Ascending aorta (tissue), 2 donors: ENCODE measurements around the gene CARMIL1. TPM values are rescaled to one million over a fixed set of nuclear protein-coding genes. Genes with fewer than 3 reads are reported as not detected.

Source experiments
- DNase-seq, 2 donors: peaks; one replicate each; pipeline ENCODE4 v3.0.0-alpha.2; 2019; ENCODE audit warnings: low spot score in 2 of 2
- H3K27ac ChIP-seq, 2 donors: fragments of 200-600 bp; sonication (generic); one replicate each; pipeline ENCODE4 v1.5.1; 2016 to 2017; ENCODE audit warnings: mild to moderate bottlenecking in 1 of 2
- H3K27me3 ChIP-seq: fragments of 200-600 bp; sonication (generic); one replicate; pipeline ENCODE4 v1.5.1; 2017
- H3K36me3 ChIP-seq, 2 donors: fragments of 200-600 bp; sonication (generic); one replicate each; pipeline ENCODE4 v1.5.1; 2016
- H3K4me1 ChIP-seq, 2 donors: fragments of 200-600 bp; sonication (generic); one replicate each; pipeline ENCODE4 v1.5.1; 2016 to 2017; ENCODE audit warnings: mild to moderate bottlenecking in 1 of 2
- H3K4me3 ChIP-seq, 2 donors: fragments of 200-600 bp; sonication (generic); one replicate each; pipeline ENCODE4 v1.5.1; 2016 to 2017; ENCODE audit warnings: mild to moderate bottlenecking in 1 of 2
- H3K9me3 ChIP-seq, 2 donors: fragments of 200-600 bp; sonication (generic); one replicate each; pipeline ENCODE4 v1.5.1; 2016
- intact Hi-C: fragments of 100-400 bp; cut with DNase I; formaldehyde crosslinking; loops from one replicate; pipeline ENCODE4 v1.15.1; 2023
- total RNA-seq: library from RNA; depleted of rRNA; stranded (reverse); fragments of >200 nt; gene quantifications from one replicate; pipeline ENCODE4 v1.1.0, GENCODE V29; 2016
- TF ChIP-seq, protein P1 (sequence below), 3 experiments: fragments of 200-600 bp in 2 of 3; fragments of 450-650 bp in 1 of 3; sonication (generic) in 2 of 3; IDR thresholded peaks; one replicate each; pipeline ENCODE4 v1.5.1; 2016 to 2019; ENCODE audit warnings: antibody characterized with exemption in 3 of 3, mild to moderate bottlenecking in 1 of 3, moderate library complexity in 1 of 3

Gene CARMIL1
- total RNA-seq, 1 donor from 2014 or later, result 16.1 TPM

DNA sequence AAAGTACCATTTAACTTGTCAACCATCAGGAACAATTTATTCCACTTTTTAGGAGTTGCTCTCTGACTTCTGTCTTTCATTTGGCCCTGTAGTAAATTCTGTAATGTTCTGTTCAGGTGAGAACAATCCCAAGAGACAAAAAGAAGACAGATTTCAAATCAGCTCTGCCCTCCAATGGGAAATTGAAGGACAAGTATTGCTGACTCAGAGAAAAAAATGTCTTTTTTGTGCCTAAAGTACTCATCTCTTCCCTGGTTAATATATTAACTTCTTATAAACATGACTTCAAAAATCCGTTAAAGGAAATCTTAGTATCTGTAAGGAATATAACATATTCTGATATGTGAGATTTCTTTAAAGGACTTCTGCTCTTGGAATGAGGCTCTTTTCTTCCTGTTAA lies 334.2 kb downstream of the CARMIL1 start:
- no peaks in the 10 kb centered on the region for H3K27me3 ChIP-seq
- no peak overlapping the region for H3K4me3 ChIP-seq
- intact Hi-C loops, result no loop called here
- no peak overlapping the region for H3K27ac ChIP-seq
- no peaks in the 10 kb centered on the region for H3K9me3 ChIP-seq
- DNase-seq, result no peak
- no peaks in the 10 kb centered on the region for H3K4me1 ChIP-seq
- TF ChIP-seq, protein P1, sequence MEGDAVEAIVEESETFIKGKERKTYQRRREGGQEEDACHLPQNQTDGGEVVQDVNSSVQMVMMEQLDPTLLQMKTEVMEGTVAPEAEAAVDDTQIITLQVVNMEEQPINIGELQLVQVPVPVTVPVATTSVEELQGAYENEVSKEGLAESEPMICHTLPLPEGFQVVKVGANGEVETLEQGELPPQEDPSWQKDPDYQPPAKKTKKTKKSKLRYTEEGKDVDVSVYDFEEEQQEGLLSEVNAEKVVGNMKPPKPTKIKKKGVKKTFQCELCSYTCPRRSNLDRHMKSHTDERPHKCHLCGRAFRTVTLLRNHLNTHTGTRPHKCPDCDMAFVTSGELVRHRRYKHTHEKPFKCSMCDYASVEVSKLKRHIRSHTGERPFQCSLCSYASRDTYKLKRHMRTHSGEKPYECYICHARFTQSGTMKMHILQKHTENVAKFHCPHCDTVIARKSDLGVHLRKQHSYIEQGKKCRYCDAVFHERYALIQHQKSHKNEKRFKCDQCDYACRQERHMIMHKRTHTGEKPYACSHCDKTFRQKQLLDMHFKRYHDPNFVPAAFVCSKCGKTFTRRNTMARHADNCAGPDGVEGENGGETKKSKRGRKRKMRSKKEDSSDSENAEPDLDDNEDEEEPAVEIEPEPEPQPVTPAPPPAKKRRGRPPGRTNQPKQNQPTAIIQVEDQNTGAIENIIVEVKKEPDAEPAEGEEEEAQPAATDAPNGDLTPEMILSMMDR (IDR thresholded peaks at IDR 0.05), result no peak
- H3K36me3 ChIP-seq, result peaks cover 15 to 48% of the 10 kb centered on the region in 2 donors

DNA sequence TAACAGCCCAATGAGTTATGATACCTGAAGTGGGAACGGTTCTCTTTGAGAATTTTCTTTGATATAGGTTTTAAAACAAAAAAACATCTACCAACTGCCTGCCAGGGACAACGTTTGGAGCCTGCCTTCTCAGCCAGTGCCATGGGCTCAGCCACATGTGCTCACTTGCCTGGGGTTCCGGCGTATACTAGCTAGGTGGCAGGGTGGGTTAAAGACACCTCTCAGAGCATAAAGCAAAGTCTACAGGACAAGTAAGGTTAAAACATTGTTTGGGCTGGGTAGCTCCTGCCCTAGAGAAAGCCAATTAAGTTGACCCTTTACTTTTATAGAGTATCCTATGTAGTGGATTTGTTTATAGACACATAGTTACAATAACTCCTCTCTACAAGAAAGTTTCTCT lies 334.9 kb downstream of the CARMIL1 start:
- Histone ChIP-seq H3K9me3 (no peaks in the 10 kb centered on the region), H3K27ac (no peak overlapping the region), H3K36me3 (peaks cover 15 to 54% of the 10 kb centered on the region in 2 donors), H3K4me3 (no peak overlapping the region), H3K4me1 (no peaks in the 10 kb centered on the region), H3K27me3 (no peaks in the 10 kb centered on the region)
- DNase-seq, result no peak
- intact Hi-C loops, result no loop called here
- TF ChIP-seq, protein P1 (IDR thresholded peaks at IDR 0.05), result no peak

DNA sequence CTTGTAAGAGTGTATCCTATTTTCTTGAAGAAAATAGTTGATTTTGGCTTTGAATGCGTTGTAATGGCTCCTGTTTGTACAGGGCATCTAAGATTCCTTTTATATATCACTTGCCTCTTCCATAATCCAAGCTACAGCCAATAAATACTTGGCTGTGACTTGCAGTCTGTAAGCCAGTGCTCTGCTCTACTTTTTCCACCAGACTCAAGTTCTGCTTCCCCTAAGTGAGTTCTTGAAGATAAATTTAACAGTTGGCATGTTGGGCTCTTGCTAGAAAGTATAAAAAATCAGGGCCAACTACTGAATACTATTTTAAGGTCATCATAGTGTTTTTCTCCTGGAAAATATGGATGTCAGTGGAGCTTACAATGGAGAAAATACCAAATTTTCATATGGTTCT lies 336.3 kb downstream of the CARMIL1 start:
- Histone ChIP-seq H3K27ac (no peak overlapping the region), H3K27me3 (no peaks in the 10 kb centered on the region), H3K36me3 (peaks cover 17 to 59% of the 10 kb centered on the region in 2 donors), H3K4me1 (no peaks in the 10 kb centered on the region), H3K9me3 (no peaks in the 10 kb centered on the region), H3K4me3 (no peak overlapping the region)
- TF ChIP-seq, protein P1 (IDR thresholded peaks at IDR 0.05), result no peak
- intact Hi-C loops, result no loop called here
- DNase-seq, result no peak

DNA sequence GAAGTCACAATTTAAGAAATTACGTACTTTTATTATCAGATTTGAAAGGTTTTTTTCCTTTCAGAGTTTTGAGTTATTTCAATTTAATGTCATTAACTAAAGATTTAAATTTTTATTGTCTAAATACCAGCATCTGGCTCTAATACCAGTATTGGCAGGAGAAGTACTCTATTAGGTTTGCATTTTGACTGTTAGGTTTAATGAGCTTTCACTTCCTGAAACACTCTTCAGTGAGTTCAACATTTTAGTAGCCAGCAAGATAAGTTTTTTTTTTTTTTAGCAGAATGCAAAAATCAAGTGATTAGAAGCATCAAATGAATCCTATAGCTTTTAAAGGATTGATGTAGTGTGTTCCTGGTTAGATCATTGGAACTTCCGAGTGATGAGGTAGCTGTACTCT lies 338.8 kb downstream of the CARMIL1 start:
- intact Hi-C loops, result no loop called here
- no peaks in the 10 kb centered on the region for H3K9me3 ChIP-seq
- no peaks in the 10 kb centered on the region for H3K4me1 ChIP-seq
- no peak overlapping the region for H3K4me3 ChIP-seq
- DNase-seq, result no peak
- TF ChIP-seq, protein P1 (IDR thresholded peaks at IDR 0.05), result no peak
- H3K27me3 ChIP-seq, result no peaks in the 10 kb centered on the region
- H3K27ac ChIP-seq, result no peak overlapping the region
- H3K36me3 ChIP-seq, result peaks cover 4 to 53% of the 10 kb centered on the region in 2 donors

DNA sequence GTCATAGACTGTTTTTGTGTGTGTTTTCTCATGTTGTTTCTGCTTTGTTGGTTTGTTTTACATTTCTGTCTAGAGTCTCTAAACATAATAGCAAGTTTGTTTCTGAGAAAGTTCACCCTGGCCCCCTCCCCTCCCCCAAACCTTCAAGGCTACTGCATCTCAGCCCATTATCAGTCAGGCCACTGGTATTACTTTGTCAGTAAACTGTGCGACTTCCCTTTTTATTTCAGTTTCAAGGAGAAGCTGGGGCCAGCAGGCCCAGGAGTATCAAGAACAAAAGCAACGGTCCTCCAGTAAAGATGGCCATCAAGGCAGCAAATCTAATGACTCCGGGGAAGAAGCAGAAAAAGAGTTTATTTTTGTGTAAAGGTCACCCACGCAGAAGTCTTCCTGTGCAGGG lies 340.0 kb downstream of the CARMIL1 start:
- TF ChIP-seq, protein P1 (IDR thresholded peaks at IDR 0.05), result no peak
- intact Hi-C loops, result no loop called here
- Histone ChIP-seq H3K4me3 (no peak overlapping the region), H3K27ac (no peak overlapping the region), H3K27me3 (no peaks in the 10 kb centered on the region), H3K4me1 (no peaks in the 10 kb centered on the region), H3K36me3 (peaks cover 4 to 42% of the 10 kb centered on the region in 2 donors), H3K9me3 (no peaks in the 10 kb centered on the region)
- no peak for DNase-seq

DNA sequence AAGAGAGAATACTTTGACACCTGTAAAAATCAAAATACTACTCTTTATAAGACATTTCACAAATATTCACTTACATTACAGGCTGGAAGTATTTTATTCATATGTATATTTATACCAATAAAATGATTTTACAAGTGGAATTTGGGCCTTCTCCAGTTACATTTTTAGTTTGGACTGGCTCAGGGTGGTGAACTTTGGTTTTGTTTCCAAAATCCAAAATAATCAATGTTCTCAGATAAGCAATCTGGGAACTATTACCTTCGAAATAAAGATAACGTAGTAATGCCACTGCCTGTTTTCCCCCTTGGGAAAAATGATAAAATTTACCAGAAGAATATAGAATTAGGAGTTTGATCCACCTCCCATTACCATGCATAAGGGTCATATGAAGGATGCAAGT lies 341.2 kb downstream of the CARMIL1 start:
- Histone ChIP-seq H3K4me1 (no peaks in the 10 kb centered on the region), H3K36me3 (peaks cover 4 to 42% of the 10 kb centered on the region in 2 donors), H3K27ac (no peak overlapping the region), H3K4me3 (no peak overlapping the region), H3K9me3 (no peaks in the 10 kb centered on the region), H3K27me3 (no peaks in the 10 kb centered on the region)
- intact Hi-C loops, result no loop called here
- DNase-seq, result no peak
- TF ChIP-seq, protein P1 (IDR thresholded peaks at IDR 0.05), result no peak
